Activated CD4-positive, alpha-beta T cell treated with anti-CD3 and anti-CD28 coated beads, Interleukin-2, amount 50 U/mL, for 48 hours (primary cell): ENCODE results near the gene AGAP1.
"Not testable (repeated sequence)": the region's sequence is repeated elsewhere in the genome, so short reads cannot be mapped to it uniquely, and the experiment has no call there.

Experiments
- DNase-seq, 2 experiments: peaks; one replicate each; pipeline ENCODE4 v3.0.0-alpha.2; 2020

Gene AGAP1

GRCh38 chr2:235749121-235749770 is 255.4 kb downstream of the AGAP1 start:
- no peak for DNase-seq

- DNase-seq = no peak
Observed at GRCh38 chr2:235749771-235750160, 255.9 kb downstream of the AGAP1 start.

GRCh38 chr2:235752846-235753245 is 259.0 kb downstream of the AGAP1 start:
- no peak for DNase-seq

GRCh38 chr2:235754357-235755207 is 260.7 kb downstream of the AGAP1 start:
- no peak for DNase-seq

- DNase-seq = no peak
Observed at GRCh38 chr2:235756491-235756890, 262.6 kb downstream of the AGAP1 start.

GRCh38 chr2:235757212-235757611 is 263.4 kb downstream of the AGAP1 start:
- no peak for DNase-seq

GRCh38 chr2:235757640-235758039 is 263.8 kb downstream of the AGAP1 start:
- DNase-seq = no peak

GRCh38 chr2:235762832-235763598 is 269.2 kb downstream of the AGAP1 start:
- DNase-seq = no peak

GRCh38 chr2:235763816-235764215 is 270.0 kb downstream of the AGAP1 start:
- no peak for DNase-seq

- DNase-seq = not testable (repeated sequence)
Observed at GRCh38 chr2:235764478-235764877, 270.6 kb downstream of the AGAP1 start.

- DNase-seq = no peak
Observed at GRCh38 chr2:235765181-235765820, 271.5 kb downstream of the AGAP1 start.

- peak; percentile 43 to 62 for DNase-seq
Observed at GRCh38 chr2:235766278-235766677, 272.4 kb downstream of the AGAP1 start.

- DNase-seq = no peak
Observed at GRCh38 chr2:235768606-235769005, 274.8 kb downstream of the AGAP1 start.

GRCh38 chr2:235769046-235769445 is 275.2 kb downstream of the AGAP1 start:
- no peak for DNase-seq

- no peak for DNase-seq
Observed at GRCh38 chr2:235770909-235771820, 277.3 kb downstream of the AGAP1 start.

- DNase-seq = no peak
Observed at GRCh38 chr2:235773188-235773928, 279.5 kb downstream of the AGAP1 start.

GRCh38 chr2:235774153-235774870 is 280.5 kb downstream of the AGAP1 start:
- no peak for DNase-seq

- DNase-seq = no peak
Observed at GRCh38 chr2:235776531-235776930, 282.7 kb downstream of the AGAP1 start.

- DNase-seq = peak; percentile 71 to 76
Observed at GRCh38 chr2:235779444-235779896, 285.6 kb downstream of the AGAP1 start.

- no peak for DNase-seq
Observed at GRCh38 chr2:235780401-235780800, 286.6 kb downstream of the AGAP1 start.
